ENCODE measurements around the gene GABRG3.

The GABRG3 gene

DNA sequence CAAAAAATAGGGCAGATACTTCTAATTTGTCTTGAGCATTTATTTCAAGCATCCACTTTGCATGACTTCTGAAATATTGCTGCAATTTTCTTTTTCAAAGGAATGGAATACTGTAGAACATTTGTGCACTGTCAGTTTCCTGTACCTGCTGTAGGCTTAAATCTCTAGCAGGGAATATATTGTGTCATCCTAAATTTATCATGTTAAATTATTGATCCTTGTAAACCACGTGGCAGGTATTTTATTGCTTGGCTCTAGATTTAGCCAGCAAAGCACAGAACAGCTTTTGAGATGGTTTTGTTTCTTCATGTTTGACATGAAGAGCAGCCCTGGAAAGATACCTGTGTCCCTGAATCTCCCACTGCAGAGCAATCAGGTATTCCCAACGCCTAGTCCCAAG lies 470.1 kb downstream of the GABRG3 start:
- no peak overlapping the region for H3K4me3 ChIP-seq (ENCODE audit: control insufficient read depth, low read depth, low read length)
- DNase-seq (ENCODE audit: low read depth): no peak
- TF ChIP-seq, protein P1, sequence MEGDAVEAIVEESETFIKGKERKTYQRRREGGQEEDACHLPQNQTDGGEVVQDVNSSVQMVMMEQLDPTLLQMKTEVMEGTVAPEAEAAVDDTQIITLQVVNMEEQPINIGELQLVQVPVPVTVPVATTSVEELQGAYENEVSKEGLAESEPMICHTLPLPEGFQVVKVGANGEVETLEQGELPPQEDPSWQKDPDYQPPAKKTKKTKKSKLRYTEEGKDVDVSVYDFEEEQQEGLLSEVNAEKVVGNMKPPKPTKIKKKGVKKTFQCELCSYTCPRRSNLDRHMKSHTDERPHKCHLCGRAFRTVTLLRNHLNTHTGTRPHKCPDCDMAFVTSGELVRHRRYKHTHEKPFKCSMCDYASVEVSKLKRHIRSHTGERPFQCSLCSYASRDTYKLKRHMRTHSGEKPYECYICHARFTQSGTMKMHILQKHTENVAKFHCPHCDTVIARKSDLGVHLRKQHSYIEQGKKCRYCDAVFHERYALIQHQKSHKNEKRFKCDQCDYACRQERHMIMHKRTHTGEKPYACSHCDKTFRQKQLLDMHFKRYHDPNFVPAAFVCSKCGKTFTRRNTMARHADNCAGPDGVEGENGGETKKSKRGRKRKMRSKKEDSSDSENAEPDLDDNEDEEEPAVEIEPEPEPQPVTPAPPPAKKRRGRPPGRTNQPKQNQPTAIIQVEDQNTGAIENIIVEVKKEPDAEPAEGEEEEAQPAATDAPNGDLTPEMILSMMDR (IDR thresholded peaks at IDR 0.05; ENCODE audit: control insufficient read depth, insufficient read depth, low read depth, low read length, missing control alignments): no peak

DNA sequence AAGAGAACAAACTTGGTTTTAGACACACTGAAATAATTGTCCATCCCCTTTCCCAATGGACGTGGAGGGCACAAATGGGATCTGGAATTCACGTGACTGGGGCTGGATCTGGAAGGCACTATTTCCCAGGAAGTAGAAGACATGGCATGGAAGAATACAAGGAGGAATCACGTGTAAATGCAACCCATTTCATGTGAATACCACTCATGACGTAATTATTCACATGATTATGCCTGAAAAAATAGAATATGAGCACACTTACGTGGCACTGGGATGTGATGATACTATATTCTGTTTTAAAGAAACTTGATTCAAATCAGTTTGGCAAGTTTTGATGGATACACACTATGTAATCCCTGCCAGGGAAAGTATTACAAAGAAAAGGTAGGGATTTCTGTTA lies 477.3 kb downstream of the GABRG3 start:
- no peak overlapping the region for H3K4me3 ChIP-seq (ENCODE audit: control insufficient read depth, low read depth, low read length)
- TF ChIP-seq, protein P1 (IDR thresholded peaks at IDR 0.05; ENCODE audit: control insufficient read depth, insufficient read depth, low read depth, low read length, missing control alignments): no peak
- DNase-seq (ENCODE audit: low read depth): no peak

DNA sequence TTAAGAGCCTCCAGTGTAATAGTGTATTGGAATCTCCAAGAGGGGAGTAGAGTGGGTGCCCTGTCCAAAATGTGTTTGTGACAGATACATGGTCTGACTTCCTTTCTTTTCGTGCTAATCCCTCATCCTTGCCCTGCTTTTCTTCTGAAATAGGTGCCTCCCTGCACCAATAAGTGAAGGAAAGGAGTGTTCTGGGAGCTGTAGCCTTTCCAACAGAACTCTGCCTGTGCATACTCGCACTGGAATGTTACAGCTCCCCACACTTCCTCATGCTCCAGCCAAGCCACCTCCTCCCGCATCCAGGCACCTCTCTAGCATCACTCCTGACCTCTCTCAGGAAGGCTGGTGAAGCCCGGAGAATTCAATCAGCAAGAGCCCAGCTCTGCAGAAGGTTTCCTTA lies 478.0 kb downstream of the GABRG3 start:
- DNase-seq (ENCODE audit: low read depth): no peak
- H3K4me3 ChIP-seq (ENCODE audit: control insufficient read depth, low read depth, low read length): no peak overlapping the region
- TF ChIP-seq, protein P1 (IDR thresholded peaks at IDR 0.05; ENCODE audit: control insufficient read depth, insufficient read depth, low read depth, low read length, missing control alignments): no peak

DNA sequence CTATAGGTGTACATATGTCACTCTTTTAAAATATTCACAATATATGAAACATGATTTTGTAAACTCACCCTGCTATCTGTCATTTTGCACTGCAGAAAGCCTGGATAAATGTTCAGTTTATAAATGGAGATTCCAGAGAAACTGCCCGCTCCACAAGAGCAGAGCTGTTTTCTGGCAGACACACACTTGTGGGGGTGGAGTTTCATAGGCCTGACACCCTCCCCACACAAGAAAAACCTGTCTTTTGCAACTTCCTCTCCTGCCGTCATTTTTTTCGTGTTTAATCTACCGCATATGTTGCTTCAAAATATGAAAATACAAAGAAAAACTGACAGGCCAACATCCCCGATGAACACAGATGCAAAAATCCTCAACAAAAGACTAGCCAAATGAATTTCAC lies 479.0 kb downstream of the GABRG3 start:
- no peak overlapping the region for H3K4me3 ChIP-seq (ENCODE audit: control insufficient read depth, low read depth, low read length)
- TF ChIP-seq, protein P1 (IDR thresholded peaks at IDR 0.05; ENCODE audit: control insufficient read depth, insufficient read depth, low read depth, low read length, missing control alignments): no peak
- DNase-seq (ENCODE audit: low read depth): no peak

DNA sequence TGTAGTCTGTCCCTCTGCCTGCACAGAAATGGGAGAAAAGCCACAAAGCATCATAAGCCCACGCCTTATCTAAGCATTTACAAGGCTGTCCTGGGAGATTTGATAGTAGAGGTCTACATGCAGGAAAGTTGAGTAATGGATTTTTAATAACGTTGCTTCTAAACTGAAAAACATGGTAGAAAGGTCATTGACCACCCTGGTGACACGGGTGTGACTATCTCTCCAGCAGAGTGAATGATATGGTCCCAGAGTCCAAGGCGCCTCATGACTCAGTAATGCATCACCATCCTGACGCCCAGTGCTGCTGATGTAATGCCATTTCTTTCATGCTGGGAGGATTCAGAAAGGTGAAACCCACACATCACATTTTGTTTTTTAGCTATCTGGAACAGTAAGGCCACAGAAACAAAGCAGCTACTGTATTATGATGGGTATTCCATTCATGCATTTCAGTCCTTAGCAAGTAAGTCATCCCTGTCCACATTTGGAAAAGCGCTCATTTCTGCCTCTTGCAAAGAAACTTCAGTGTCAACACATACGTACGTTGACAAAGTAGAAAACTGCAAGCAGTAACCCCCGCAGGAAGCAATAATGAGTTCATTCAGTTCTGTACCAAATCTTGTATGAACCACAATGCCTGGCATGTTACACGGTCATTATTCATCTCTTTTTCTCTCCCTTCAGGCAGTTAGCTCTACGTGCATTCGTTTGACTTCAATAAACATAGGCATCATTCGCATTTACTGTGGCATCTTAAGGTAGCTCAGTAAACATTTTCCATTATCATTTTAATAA lies 483.5 kb downstream of the GABRG3 start:
- TF ChIP-seq, protein P1 (IDR thresholded peaks at IDR 0.05; ENCODE audit: control insufficient read depth, insufficient read depth, low read depth, low read length, missing control alignments): no peak
- H3K4me3 ChIP-seq (ENCODE audit: control insufficient read depth, low read depth, low read length): no peak overlapping the region
- no peak for DNase-seq (ENCODE audit: low read depth)

DNA sequence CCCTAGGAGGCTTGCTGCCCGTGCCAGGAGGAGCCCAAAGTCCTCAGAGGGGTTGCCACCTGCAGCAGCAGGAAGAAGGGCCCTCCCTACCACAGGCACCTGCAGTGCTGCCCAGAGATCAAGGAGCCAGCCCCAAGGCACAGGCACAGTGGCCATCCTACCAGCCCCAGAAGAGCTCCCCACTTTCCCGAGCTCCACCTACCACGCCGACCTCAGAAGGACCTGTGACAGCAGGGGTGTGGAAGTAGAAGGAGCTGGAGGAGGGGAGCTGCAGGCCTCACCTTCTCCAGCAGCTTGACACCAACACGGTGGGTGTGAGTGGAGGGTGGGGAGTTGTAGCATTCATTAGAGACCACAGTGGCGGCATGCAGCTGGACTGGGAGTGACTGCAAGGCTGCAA lies 485.8 kb downstream of the GABRG3 start:
- TF ChIP-seq, protein P1 (IDR thresholded peaks at IDR 0.05; ENCODE audit: control insufficient read depth, insufficient read depth, low read depth, low read length, missing control alignments): no peak
- no peak overlapping the region for H3K4me3 ChIP-seq (ENCODE audit: control insufficient read depth, low read depth, low read length)
- no peak for DNase-seq (ENCODE audit: low read depth)
